Activated T-cell treated with anti-CD3 and anti-CD28 coated beads for 1 hour (primary cell): Measurements from ENCODE around the gene PWWP2B.
"Not testable (repeated sequence)": the region's sequence is repeated elsewhere in the genome, so short reads cannot be mapped to it uniquely, and the experiment has no call there.

Experiments used
- DNase-seq: peaks from one replicate; pipeline ENCODE4 v3.0.0-alpha.2; 2020; ENCODE audit warnings: low read depth

PWWP2B gene

DNA sequence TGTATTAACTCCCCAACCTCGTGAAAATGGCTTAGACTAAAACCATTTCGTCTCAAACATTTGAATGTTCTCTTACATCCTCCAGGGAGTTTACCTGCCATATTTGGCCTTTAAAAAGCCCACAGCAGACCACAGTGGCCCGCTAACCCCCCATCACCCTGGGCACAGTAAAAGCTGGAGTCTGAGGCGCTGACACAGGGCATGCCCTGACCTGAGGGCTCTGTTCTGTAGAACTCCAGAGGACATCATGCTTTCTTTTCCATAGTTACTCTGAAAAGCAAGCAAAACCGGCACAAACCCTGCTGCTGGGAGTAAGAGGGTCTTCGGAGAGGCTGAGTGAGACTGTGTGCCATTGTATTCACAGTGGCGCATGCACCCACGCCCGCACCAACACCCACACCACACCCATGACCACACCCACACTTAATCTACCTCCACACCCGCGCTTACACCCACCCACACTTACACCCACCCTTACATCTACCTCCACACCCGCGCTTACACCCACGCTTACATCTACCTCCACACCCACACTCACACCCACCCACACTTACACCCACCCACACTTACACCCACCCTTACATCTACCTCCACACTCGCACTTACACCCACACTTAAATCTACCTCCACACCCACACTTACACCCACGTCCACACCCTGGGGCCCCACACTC, 32.9 kb upstream of the PWWP2B start:
- no peak for DNase-seq

DNA sequence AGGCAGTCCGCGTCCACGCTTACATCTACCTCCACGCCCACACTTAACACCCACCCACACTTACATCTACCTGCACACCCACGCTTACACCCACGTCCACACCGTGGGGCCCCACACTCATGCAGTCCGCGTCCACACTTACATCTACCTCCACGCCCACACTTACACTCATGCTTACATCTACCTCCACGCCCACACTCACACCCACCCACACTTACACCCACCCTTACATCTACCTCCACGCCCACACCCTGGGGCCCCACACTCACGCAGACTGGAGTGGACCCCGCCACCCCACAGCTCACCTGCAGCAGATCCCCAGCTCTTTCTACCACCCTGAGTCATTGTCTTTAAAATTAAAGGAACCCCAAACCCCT, 32.4 kb upstream of the PWWP2B start:
- no peak for DNase-seq

DNA sequence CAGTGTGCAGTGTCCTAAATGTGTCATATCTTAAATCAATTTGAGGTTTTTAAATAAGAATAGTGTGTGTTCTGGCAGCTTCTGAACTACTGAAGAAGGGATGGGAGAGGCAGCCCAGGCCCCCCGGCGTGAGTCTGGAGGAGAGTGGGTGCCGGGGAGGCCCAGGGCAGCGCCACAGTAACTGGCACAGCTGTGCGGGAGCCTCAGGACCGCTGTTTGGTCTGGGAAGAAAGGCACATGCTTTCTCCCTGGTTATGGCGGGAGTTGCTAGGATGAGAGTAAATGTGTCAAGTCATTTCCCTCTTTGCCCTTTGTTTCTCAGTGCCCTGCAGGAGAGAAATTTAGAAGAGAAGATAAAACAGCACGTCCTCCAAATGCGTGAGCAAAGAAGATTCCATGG, 31.9 kb upstream of the PWWP2B start:
- DNase-seq = no peak

DNA sequence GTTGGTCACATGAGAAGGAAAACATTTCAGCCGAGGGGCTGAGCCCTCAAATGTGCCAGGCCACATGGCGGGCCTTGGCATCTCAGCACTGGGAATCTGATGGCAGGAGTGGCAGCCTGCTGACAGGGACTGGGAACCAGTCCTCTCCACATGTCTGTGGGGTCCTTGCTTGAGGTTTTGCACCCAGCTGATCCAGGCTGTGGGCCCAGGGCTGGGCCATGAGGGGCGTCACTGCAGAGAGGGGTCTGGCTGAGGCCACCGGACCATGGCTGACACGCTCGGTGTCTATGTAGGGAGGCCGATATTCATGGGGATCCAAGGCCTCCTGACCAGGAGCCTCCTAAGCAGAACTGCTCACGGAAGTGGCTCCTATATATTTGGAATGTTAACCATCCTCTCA, 31.0 kb upstream of the PWWP2B start:
- DNase-seq = no peak

DNA sequence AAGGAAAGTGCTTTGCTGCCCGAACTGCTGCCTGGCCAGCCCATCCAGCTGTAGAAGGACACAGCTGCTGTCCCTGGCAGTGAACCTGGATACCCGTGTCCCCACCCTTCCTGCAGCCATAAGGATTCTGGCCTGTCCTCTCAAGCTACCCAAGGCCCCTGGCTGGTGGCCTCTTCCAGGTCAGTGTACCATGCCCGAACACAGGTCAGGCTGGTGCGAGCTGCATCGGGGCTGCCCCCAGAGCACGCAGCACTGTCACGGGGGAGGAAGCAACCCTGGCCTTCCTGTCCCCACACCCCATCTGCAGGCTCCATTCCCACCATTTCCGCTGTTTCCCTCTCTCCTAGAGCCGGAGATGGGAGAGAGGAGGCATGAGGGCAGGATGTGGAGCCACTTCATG, 30.5 kb upstream of the PWWP2B start:
- DNase-seq = no peak

DNA sequence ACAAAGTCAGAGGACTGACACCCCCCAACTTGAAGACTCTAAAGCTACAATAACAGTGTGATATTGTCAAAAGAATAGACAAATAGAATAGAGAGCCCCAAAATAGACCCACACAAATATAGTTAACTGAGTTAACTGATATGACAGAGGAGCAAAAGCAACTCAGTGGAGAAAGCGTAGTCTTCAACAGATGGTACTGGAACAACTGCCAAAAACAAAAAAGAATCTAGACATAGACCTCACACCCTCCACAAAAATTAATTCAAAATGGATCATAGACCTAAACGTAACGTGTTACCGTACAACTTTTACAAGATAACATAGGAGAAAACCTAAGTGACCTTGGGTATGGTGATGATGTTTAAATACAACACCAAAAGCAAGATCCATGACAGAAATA, 28.6 kb upstream of the PWWP2B start:
- no peak for DNase-seq

DNA sequence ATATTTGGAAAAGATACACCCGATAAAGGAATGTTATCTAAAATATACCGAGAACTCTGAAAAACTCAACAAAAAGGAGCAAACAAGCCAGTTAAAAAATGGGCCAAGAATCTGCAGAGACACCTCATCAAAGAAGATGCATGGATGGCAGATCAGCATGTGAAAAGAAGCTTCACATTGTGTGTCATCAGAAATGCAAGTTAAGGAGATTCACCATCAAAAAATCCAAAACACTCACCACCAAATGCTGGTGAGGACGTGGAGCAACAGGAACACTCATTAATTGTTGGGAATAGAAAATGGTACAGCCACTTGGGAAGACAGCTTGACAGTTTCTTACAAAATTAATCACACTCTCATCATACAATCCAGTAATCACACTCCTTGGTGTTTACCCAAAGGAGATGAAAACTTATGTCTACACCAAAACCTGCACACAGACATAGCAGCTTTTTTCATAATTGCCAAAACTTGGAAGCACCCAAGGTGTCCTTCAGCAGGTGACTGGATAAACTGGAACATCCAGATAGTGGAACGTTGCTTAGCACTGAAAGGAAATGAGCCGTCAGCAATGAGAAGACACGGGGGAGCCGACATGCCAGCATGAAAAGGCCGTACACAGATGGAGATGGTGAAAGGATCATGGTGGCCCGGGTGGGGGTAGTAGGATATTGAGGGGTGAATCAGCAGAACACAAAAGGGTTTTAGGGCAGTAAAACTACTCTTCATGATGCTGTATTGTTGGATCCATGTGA, 27.9 kb upstream of the PWWP2B start:
- no peak for DNase-seq

DNA sequence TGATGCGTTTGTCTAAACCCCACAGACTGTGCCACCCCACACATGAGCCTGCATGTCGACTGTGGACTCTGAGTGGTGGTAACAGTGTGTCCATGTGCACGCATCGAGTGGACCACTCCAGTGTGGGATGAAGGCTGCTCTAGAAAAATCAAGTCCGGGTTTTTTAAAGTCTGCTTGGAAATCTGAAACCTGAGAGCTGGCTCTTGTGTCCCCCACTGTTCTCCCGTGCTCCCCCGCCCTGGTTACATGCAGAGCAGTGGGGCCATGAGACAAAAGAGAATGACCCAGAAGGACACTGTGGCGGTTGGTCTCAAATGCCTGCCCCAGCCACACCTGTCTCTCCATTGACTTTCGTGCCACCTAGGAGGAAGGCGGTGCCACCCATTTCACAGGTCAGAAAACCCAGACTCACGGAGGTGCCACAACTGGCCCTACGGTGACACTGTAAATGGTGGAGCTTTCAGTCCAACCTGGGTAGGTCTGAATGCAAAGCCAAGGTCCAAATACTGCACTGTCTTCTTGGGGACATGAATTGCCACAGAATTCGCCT, 27.3 kb upstream of the PWWP2B start:
- no peak for DNase-seq

DNA sequence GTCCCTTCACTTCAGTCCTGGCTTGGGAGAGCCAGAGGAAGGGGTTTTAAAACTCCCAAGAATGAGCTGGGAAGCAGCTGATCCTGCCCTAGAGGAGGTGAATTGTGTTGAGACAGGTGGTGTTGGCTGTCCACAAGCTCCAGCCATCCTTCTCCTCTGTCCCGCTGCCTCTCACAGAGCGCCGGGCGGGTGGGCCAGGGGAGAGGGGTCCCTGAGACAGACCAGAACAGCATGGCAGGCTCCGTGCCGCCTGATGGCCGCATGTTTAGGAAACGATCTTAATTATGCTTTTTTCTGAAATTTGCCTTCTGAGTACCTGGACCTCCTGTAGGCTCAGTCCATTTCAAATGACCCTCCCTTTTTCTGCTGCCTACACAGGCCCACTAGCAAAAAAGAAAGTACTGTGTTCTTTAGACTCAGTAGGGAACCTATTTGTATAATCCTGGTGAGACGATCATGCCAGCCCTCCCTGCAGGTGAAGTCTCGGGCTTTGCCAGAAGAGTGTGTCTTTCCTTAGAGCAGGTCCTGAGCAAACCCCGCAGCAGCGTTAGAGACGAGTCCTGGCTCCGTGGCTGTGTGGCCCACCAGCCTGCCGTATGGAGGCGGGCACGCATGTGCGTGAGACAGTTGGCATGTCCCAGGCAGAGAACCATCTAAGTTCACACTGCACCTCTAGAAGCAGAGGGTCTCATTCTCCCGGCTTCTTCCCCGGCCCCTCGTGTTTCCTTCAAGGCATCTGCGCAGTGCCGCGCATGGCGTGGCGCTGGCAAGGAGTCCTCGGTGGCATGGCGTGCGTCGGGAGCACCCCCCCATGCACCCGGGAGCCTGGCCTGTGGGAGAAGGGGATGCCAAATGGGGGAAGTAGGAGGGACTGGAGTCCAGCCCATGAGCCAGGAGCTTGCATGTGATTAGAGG, 26.3 kb upstream of the PWWP2B start:
- no peak for DNase-seq

DNA sequence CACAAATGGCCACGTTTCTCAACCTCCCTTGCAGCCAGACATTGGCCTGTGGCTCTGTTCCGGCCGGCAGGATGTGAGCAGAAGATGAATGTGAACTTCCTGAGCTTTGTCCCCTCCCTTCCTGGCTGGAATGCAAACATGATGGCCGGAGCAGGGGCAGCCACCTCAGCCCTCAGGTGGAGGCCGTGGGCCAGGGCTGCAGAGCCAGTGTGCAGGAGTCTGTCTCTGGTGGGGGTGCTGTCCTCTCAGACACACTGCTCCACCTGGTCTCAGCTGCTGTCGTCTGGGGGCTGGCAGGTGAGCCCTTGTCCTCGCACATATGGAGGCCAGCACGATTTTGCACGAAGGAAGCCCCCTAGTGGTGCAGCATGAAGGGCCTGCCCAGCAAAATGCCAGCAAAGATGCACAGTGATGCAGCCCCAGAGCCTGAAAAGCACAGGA, 25.3 kb upstream of the PWWP2B start:
- DNase-seq = no peak

DNA sequence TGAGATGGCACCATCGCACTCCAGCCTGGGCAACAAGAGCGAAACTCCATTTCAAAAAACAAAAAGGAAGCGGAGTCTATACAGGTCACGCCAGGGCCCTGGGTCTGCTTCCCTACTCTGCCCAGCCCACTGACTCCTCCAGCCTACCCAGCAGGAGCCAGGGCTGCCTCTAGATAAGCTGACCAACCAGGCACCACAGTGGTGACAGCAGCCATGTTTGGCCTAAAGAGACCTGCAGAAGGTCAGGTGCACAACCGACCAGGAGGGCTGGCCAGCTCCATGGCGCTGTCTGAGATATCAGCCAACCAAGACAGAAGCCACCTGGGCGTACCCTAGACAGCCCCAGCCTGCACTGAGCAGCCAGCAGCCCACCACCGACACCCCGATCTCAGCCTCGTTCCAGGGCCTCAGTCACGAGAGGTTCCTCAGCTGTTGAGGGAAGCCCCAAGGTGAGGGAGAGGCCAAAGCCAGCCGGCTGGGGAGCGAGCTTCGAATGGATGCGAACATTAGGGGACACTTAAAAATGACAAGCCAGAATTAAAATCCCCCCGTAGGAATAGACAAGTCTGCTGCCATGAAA, 24.4 kb upstream of the PWWP2B start:
- DNase-seq = no peak

DNA sequence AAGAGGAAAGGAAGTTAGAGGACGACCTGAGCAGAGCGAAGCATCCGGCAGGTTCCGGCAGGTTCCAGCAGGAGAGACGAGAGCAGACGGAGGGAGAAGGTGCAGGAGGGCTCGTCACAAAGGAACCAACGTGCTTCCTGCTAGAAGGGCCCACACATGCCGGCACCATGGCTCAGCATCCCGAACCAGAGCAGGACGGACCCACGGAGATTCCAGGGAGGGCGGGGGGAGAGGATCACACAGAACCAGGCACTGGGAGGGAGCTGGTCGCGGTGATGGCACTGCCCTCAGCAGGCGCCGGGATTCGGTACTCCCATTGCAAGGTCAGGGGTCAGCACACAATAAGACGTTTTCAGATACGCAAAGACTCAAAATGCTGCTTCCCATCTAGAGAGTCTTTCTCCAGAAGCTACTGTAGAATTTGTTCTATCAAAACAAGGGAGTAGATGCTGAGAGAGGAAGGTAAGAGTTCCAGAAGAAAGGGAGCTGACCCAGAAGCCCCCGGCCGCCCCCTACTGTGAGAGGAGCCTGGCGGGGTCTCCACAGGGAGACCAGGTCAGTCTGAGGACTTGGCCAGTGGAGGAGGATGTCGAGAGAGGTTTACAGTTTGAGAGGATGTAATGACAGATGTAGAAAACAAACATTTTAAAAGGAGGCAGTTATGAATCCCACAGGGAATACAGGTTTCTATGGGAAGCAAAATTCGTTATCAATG, 23.6 kb upstream of the PWWP2B start:
- no peak for DNase-seq

DNA sequence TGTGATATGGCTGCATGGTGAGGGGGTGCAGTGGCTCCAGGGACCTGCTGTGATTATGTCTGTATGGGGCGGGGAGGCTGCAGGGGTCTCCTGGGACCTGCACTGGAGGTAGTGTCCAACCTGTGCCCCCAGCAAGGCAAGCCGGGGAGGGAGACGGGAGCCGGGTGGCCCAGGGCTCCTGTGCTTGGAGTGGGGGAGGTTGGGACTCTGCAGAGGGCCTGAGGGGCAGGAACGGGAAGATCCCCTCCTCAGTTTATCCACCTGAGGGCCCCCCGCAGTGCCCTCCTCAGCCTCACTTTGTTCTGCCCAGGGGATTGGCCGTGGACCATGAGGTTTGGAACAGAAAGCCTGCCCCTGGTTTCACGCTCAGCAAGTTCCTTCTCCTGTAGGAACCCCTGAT, 22.8 kb upstream of the PWWP2B start:
- DNase-seq = no peak

DNA sequence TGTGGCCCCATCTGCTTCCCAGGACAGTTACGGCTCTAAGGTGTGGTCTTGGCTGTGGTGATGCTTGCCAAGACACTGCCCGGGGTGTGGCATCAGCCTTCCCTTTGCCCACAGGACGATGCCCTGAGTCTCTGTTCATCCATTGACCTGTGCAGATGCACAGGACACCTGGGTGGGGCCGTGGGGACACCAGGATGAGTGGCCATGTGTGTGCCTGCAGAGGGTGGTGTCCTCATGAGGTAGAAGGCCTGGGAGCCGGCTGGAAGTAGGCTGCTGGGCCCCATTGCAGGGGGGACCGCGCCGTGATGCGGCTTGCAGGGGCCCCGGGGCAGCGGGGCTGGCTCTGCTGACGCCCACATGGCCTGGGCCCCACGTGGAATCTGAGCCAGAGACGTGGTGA, 22.4 kb upstream of the PWWP2B start:
- DNase-seq = no peak

DNA sequence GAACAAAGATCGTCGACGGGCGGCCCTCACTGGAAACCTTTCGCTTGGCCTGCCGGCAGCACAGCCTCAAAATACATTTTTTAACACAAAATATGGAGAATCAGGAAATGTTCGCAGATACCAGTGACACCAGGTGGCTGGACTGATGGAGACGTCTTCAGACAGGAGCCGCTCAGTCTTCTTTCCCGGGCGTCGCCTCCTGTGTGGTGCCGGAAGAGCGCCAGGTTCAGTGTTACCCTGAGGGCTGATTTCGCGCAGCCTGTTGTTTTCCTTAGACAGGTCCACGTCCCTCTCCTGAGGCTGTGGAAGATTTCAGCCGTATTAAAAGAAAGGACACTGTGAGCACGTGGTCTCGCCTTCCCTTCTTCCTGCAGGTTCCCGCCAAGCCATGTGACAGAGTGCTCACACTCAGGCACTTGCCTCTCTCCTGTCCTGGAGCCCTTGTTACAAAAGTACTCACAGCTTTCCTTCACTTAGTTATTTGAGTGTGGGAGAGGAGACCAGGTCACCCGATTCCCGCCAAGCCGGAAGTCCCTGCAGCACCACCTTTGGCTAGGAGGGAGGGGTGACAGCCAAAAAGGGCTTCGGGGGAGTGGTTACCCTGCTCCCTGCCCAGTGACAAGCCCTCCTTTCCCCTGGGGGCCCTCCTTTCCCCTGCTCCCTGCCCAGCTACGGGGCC, 21.7 kb upstream of the PWWP2B start:
- no peak for DNase-seq

DNA sequence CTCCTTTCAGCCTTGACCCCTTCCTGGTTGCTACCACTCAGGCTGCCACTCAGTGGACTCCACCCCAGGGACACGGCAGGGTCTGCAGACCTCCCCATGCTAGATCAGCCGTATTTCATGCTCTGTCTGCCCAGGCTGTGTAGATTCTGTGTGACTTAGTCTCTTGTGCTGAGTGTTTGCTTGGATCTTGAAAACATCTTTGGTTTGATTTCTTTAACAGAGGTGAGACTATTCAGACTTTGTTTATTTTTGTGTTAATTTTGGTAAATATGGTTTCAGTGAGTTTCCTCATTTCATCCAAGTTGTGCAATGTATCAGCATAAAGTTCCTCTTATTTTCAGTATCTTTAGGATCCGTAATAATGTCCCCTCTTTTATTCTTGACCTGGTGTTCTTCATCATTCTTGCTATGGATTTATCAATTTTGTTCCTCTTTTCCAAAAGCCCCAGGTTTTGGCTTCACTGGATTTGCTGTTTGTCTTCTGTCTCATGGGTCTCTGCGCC, 21.2 kb upstream of the PWWP2B start:
- DNase-seq = no peak

DNA sequence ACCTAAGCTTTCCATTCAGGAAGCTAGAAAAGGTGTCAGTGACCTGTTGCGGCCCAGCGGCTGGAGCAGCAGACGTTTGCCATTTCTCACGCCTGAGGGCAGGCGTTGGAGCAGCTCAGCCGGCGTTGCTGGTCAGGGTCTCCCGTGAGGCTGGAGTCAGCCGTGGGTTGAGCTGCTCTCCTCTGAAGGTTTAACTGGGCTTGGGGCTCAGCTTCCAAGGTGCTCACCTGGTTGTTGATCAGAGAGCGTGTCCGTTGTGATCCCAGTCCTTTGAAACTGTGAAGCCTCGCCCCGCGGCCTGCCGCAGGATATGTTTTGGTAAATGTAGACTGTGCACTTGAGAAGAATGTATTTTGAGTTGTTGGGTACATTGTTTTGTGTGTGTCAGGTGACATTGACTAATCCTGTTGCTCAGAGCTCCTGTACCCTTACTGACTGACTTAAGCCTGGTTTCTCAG, 20.6 kb upstream of the PWWP2B start:
- no peak for DNase-seq

DNA sequence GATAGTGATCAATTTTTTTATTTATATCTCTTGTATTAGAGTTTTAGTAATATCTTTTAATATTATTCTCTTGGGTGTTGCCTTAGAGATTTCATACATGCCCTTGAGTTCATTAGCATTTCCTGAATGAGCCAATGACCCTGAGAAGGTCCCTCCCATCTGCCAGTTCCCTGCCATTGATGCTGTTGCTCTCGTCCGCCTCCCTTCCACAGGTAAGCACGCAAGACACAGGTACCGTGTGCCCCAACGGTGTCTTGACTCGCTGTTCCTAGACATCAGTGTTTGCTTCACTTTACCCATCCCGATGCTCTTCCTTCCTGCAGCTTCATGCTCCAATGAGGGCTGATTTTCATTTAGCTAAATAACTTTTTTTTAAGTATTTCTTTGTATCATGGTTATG, 19.7 kb upstream of the PWWP2B start:
- no peak for DNase-seq

DNA sequence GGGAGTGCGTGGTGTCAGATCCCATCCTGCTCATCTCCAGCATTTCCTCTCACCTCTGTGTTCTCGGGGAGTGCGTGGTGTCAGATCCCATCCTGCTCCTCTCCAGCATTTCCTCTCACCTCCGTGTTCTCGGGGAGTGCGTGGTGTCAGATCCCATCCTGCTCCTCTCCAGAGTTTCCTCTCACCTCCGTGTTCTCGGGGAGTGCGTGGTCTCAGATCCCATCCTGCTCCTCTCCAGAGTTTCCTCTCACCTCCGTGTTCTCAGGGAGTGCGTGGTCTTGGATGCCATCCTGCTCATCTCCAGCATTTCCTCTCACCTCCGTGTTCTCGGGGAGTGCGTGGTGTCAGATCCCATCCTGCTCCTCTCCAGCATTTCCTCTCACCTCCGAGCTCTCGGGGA, 18.0 kb upstream of the PWWP2B start:
- DNase-seq = not testable (repeated sequence)

DNA sequence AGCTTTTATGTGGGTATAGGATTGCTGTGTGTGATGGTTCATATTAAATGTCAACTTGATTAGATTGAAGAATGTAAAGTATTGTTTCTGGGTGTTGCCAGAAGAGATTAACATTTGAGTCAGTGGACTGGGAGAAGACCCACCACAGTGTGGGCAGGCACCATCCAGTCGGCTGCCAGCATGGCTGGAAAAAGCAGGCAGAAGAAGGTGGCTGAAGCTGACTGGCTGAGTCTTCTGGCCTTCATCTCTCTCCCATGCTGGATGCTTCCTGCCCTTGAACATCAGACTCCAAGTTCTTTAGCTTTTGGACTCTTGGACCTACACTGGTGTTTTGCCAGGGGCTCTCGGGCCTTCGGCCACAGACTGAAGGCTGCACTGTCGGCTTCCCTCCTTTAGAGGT, 16.0 kb upstream of the PWWP2B start:
- DNase-seq = not testable (repeated sequence)

DNA sequence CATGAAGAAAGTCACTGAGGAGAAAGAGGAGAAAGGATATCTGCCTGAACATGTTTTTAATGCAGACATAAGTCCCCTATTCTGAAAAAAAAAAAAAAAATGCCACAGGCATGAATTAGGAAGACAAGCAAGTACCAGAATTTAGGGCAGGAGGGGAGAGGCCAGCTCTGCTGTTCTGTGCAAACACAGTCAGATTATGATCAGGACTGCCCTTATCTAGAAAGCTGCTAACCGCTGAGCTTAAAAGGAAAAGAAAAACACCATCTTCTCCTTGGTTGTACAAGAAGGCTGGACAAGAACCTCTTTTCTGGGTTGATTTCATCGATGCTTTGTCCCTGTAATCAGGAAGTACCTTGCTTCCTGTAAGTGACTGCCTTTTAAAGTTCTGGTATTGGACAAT, 15.3 kb upstream of the PWWP2B start:
- no peak for DNase-seq
